Effector CD8-positive, alpha-beta T cell (primary cell): ENCODE measurements around the gene LDLRAD4.

Experiments
- DNase-seq: peaks from one replicate; lab custom pipeline; 2025; lab: John Stamatoyannopoulos, UW

The LDLRAD4 gene

DNA sequence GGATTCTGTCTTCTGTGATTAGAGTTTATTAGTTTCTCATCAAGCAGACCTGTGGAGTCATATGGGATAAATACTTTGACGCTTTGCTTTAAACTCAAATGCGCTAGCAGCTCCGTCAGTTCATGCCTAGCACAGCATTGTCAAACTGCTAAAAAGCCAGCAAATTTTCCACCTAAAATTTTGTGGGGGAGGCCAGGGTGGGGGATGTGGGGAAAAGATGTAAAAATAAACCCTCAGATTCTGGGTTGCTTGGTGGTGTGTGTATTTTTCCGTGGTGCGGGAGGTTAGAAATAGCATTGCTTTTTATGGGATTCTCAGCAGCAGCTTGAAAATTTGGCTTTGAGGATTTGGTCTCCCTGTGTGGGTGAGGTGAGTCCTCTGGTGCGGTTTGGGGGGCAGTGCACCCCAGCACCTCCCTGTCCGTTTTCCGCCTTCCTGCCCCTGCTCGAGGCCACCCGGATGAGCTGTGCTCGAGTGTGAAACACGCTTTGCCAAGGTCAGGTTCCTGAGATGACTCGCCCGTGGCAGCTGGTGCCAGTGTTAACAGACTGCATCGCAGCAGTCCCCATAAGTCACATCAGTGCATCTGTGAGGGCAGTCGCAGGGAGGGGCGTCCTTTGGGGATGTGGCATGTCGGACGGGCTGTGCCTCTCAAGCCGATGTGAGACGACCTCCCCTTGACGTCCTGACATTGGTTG is 65.9 kb downstream of the LDLRAD4 start:
- no peak for DNase-seq

DNA sequence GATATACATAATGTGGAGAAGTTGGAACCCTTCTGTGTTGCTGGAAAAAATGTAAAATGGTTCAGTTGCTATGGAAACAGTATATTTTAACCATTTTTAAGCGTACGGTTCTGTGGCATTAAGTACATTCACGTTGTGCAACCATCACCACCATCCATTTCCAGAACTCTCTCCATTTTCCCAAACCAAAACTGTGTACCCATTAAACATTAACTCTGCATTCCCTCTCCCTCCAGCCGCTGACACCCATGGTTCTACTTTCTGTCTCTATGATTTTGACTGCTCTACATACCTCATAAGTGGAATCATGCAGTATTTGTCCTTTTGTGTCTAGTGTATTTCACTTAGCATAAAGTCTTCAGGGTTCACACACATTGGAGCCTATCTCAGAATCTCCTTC is 67.3 kb downstream of the LDLRAD4 start:
- DNase-seq, result no peak

DNA sequence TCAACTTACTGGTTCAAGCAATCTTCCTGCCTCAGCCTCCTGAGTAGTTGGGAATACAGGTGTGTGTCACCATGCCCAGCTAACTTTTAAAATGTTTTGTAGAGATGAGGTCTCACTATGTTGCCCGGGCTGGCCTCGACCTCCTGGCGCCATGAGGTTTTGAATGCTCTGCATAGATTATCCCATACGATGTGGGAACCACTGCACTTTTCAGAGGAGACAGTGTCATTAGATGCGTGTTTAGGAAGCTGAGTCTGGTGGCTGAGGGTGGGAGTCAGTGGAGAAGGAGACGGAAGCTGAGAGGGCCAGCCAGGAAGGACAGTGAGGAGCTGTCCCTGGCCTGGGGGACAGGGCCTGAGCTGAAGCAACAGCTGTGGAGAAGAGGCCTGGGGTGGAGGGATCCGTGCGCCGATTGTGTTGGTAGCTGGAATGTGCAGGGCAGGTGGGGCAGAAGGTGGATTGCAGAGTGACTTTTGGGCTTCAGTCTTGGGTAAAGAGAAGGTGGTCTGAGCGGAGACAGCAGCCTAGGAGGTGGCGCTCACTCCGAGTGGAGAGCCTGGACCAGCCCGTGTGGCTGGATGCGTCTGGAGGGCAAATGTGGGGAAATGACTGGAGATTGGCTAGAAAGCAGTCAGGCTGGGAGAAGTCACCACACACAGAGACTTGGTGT is 68.0 kb downstream of the LDLRAD4 start:
- no peak for DNase-seq

DNA sequence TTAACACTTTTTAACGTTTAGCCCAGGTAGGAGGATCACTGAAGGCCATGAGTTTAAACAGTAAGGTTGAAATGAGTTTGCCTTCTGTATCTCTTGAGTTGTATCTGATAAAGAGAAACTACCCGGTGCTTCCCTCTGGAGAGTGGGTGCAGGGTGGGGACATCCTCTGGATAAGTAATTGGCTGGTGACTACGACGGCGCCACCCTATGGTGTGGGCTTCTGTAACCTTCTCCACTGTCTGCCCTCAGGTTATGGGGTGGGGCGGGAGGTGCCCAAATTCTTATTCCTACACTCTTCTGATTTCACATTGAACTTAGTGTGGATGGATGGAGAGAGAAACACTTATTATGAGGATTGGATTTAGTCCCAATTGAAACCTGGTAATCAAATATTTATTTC is 68.8 kb downstream of the LDLRAD4 start:
- no peak for DNase-seq

DNA sequence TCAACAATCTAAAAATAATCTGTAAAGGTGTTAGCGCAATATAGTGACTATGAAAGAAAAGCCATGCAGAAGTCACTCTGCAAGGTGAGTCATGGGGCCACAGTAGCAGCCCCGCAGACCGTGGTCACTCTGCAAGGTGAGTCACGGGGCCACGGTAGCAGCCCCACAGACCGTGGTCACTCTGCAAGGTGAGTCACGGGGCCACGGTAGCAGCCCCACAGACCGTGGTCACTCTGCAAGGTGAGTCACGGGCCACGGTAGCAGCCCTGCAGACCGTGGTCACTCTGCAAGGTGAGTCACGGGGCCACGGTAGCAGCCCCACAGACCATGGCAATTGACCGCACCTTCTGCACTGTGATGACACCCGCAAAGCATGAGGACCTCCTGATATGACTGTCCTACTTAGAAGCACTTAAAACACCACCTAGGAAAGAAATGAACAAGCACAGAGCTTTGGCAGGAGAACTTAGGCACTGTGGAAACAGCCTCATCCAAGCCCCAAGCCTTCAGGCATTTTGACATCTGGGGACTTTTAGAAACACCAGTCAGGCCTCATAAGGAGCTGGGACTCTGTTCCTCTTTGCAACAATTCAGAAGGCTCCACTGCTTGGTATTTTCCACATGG is 70.1 kb downstream of the LDLRAD4 start:
- no peak for DNase-seq

DNA sequence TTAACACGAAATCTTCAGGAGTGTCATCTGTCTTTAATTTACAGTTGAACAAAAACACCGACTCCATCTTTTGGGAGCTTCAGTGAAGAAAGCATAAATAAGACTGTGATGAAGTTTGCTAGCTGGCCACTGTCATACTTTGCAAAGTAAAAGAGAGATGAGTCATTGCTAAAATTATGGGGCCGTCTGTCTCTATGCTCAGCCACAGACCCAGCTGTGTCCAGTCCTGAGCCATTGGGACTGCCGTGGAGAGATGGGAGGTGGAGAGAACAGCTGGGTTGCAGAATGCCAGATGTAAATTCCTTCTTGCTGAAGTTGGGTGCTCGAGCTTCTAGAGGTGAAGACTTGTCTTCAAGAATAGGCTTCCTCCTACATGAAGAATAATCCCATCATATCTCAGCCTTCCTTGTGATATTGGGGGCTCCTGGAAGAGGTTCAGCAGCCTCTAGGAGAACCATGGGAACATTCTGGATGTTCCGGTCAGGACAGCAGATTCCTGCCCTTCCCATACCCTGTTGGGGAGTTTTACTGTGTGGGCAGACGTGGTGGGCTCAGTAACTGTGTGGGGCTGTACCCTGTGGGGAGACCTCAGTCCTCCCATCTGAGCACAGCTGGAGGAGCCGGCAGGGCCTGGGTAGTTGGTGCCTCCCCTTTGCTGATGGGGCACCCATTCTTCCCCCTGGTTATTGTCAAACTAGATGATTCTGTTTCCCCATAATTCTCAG is 71.1 kb downstream of the LDLRAD4 start:
- no peak for DNase-seq

DNA sequence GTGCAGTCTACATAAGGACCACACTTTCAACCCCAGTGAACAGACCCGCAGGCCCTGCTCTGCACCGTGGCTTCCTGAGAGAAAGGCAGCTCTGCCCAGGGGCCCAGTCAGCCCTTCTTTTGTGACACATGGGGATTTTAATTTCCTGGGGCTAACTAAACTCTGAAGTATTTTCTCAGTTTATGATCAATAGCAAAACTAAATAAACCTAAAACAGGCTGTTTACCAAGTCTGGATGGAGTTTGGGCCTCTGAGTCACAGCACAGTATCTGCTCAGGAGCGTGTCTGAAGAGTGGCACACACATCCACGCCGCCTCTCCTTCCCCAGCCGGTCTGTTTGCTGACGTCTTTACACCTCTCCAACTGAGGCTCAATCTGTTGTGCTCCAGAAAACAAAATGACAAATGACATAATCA is 72.3 kb downstream of the LDLRAD4 start:
- no peak for DNase-seq

DNA sequence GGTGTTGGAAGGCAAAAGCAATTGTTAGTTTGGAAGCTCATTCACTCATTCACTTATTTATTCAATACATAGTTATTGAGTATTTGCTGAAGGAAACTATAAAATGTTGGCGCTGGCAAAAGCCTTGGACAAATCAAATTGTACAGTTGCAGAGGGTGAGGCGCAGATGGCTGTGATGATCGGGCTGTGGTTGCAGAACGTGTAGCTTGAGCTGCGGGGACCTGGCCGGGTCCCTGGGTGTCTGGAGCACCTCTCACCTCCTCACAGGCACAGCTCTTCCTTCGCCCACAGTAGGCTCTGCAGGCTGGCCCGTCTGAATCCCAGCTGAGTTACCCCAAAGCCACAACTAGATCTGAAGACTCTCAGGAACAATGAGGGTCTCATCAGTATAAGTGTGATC is 72.7 kb downstream of the LDLRAD4 start:
- DNase-seq, result no peak

DNA sequence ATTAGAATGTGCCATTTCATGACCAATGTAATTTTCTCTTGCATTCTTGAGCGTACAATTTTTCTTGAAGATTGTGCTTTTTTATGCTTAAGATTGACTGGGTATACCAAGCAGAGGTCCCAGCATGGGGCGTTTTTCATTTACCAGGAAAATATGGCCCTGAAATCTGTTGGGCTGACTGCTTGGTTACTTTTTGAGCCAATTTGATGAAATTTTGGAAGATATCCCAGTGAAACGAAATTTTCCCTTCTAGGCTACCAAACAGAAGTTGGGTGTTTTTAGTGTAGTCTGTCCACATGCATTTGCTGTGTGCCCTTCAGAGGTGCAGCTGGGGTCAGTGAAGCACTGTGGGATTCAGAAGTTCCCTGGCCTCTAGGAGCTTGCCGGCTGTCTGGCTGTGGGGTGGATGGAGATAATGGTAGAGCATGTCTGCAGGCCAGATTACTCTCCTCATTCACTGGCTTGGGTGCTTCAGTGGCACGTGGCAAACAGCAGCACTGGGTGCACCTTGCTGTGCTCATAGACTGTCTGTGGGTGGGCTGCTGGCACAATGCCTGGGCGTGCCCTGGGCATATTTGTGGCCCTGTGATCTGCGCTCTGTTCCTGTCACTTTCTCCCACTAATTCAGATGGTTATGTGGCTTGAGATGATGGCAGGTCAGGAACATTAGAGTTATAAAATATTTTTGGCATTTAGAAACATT is 73.3 kb downstream of the LDLRAD4 start:
- DNase-seq, result no peak

DNA sequence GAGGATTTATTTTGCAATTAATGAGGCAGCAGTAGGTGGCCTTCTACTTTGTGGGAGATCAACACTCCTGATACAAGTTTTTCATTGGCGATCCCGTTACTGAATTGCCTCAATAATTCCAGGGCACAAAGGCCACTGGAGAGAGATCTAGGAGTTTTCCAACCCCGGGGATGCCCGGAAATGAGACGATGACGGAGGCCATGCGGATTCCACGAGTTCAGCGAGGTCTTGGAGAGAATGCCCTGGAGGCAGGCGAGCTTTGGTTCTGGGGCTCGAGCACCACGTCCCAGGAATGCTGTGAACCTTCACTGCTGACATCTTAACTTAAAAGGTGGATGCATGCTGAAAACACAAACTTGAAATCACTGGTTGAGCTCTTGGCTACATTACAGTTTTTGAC is 74.2 kb downstream of the LDLRAD4 start:
- DNase-seq, result no peak

DNA sequence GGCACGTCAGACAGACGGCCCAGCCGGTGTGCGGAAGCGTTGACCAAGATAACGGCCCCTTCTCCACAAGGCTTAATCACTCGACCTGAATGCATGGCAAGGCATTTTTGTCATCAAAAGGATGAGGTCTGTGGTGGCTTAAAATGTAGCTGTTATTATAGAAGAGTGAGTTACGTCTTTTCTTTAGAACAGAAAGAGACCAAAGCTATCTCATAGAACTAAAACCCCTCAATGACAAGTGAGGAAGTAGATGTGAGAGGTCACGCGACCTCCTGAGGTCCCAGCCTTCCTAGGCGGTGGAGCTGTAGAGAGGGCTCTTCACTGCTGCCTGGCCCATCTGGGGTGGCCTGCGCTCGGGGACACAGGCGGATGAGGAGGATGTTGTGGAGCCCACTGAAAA is 75.7 kb downstream of the LDLRAD4 start:
- DNase-seq, result no peak

DNA sequence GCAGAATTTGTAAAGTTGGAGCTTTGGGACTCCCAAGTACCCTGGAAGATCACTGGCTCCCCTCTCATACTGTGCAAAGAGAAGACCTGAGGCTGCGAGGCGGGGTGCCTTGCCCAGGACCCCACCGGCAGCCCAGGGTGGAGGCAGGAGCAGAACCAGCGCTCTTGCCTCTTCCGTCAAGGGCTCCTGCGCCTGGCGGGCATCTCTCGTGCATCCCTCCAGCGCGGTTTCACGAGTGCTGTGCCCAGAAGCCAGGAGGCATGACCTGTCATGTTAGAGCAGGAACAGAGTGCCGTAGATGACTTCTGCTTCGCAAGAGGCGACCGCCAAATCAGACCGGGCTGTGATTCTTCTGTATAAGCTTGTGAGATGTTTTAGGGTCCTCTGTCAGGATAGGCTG is 77.3 kb downstream of the LDLRAD4 start:
- DNase-seq, result no peak

DNA sequence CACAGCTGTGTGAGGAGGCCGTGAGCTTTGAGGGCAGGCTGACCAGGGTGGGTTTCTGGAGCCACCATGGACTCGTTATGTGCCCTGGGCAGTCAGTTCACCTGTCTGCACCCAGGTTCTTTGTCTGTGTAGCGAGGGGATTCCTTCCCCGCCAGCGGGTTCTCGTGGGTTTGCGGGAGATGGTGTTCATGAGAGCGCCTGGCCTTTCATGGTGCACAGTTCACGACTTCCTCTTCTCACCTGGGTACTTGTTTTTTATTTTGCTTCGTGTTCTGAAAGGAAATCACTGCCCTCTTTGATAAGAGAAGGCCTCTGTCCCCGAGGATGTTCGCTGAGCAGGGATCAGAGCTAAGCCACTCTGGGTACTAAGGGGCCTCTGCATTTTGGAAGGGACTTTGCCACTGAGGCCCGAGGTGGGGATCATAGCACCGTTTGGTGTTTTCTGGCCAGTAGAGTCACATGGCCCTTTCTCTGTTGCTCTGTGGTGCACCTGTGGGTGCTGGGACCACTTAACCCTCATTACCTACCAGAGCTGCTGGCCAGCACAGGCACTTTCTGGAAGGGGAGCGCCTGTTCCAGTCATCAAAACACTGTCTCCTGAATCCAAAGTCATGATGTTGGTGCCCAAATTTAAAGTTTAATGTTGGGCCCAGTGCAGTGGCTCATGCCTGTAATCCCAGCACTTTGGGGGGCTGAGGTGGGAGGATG is 78.5 kb downstream of the LDLRAD4 start:
- DNase-seq, result no peak

DNA sequence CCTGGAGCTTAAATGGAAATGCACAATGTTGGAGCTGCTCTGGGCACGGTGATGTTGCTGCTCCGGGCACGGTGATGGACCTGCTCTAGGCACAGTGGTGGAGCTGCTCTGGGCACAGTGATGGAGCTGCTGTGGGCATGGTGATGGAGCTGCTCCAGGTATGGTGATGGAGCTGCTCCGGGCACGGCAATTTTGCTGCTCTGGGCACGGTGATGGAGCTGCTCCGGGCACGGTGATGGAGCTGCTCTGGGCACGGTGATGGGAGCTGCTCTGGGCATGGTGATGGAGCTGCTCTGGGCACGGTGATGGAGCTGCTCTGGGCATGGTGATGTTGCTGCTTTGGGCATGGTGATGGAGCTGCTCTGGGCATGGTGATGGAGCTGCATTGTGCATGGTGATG is 79.7 kb downstream of the LDLRAD4 start:
- DNase-seq, result no peak

DNA sequence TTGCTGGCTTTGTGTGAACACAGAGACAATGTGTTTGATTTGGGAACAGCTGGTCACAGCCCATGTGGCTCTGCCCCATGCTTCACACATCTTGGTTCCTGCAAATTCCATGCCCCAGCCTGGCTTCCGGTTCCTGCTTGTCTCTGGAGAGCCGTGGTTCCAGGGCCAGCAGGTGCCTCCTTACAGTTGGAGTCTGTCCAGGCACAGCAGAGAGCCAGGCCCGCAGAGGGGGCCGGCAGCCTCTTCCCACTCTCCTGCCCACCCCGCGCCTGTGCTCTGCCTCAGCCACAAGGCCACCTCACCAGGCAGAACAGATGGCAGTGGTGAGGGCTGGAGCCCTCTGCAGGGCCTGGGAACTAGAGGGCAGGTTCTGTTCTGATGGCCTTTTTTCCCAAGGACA is 81.5 kb downstream of the LDLRAD4 start:
- DNase-seq, result no peak

DNA sequence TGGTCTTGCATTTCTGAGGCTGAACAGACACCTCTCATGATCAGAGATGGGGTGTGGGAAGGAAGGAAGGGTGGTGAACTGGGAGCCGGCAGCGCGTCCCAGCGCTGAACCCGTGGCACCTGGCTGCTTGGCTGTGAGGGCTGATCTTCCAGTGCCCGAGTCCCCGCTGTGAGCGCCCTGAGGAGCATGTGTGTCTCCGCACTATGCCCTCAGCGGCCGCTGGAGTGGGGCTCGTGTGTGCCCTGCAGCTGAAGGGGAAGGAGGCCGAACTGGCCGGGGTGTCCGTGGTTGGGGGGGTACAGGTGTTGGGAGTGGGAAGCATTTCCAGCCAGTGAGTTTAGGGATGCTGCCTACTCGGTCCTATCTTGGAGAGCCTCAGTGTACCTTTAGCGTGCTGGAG is 82.2 kb downstream of the LDLRAD4 start:
- DNase-seq, result no peak

DNA sequence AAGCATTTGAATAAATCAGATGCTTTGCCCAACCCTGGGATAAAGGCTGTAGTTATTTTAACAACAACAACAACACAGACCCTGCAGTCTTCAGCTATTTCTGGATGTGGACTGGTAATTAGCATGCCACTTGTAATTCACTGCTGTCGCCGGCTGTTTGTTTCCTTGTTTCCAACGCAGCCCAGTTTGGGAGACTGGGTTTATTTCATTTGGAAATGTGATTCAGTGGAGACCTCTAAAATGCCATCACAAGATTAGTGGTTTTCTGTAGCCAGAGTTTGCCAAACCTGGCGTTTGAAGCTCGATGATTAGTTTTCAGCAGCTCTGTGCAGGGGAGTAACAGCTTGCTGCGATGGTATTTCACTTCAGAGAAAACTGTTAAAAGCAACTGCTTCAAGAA is 83.5 kb downstream of the LDLRAD4 start:
- no peak for DNase-seq

DNA sequence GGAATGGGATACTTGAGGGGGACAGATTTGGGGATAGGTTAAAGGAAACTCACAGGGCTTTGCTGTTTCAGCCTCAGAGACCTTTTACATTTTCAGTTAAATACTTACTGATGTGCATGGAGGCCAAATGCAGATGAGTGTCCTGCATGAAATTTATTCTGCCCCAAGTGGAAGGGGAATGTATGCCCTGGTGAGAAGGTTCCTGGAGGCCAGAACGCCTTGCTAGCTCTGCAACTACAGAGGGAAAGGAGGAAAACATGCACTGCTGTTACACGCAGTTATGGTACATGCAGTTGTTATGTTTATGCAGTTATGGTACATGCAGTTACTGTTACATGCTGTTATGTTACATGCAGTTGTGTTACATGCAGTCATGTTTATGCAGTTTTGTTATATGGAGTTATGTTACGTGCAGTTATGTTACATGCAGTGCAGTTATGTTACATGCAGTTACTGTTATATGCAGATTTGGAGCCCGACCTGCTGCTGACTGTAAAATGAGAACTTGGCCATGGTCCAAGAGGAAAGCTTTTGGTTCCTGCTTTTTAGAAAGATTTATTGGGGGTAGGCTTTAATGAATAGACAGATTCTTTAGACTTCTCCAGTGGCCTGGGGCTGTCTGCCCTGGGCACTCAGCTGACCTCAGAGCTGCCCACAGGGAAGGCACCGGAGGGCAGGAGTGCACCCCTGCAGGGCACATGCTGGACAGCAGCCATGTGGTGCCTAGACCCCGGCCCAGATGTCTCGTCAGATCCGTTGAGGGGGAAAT is 84.1 kb downstream of the LDLRAD4 start:
- DNase-seq, result no peak

DNA sequence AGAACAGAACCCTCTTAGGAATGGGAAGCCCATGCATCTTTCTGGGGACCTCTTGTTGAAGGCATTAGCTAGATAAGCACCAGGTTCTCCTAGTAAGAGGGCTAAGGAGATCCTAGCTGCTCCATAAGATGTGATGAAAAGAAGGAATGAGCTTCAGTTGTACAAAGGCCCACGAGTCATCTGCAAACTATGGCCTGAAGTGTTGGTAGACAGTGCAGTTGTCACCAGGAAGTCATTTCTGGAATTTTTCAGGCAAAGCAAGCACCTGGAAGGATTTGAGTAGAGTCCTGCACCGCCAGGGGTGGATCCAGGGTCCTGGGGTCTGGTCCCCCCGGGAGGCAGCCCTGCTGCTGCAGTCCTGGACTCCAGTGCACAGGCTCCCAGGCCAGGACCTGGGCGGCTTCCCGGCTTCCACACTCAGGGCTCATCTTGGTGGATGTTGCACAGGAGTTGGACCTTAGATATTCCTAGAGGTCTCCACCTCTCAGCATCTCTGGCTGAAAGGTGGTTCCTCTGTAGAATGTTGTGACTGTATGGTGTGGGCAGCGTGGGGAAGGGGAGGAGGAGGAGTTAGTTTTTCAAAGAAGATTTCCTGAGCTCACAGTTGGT is 85.3 kb downstream of the LDLRAD4 start:
- no peak for DNase-seq

DNA sequence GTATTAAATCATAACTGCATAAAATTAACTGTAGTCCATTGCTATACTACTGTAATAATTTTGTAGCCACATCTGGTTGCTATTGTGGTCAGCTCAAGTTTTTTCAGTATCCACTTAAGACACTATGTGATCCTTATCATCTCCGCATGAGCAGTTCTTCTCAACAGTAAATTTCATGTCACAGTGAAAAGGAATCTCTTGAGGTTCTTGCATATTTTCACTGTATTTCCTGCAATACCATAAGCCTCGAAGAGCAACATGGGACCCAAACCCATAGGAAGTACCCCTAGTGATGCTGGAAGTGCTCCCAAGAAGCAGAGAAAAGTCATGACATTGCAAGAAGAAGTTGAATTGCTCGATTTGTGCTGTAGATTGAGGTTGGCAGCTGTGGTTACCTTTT is 86.7 kb downstream of the LDLRAD4 start:
- no peak for DNase-seq
